RKO (cell line): ENCODE measurements around the gene PCLO.
"Not testable (repeated sequence)": the region's sequence is repeated elsewhere in the genome, so short reads cannot be mapped to it uniquely, and the experiment has no call there.

Source experiments
- DNase-seq: peaks from one replicate; pipeline ENCODE4 v3.0.0-alpha.2; 2016; ENCODE audit warnings: low spot score

Gene PCLO

DNA sequence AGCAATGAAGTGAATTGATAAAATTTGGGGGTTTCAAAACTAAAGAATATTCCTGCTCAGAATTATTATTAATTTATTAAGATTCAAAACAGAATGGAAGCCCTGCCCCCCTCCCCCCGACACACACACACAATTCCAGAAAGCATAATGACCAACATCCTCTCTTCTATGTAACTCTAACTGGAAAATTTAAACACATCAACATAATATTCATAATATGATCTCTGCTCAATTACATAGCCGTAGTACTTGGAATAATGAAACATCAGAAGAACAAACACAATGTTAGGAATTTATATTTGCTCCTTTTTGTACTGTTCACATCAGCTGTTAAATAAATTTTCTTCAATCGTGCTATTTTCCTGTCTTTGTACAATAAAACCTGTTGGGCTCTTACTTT, 20.8 kb downstream of the PCLO start:
- DNase-seq, result no peak

DNA sequence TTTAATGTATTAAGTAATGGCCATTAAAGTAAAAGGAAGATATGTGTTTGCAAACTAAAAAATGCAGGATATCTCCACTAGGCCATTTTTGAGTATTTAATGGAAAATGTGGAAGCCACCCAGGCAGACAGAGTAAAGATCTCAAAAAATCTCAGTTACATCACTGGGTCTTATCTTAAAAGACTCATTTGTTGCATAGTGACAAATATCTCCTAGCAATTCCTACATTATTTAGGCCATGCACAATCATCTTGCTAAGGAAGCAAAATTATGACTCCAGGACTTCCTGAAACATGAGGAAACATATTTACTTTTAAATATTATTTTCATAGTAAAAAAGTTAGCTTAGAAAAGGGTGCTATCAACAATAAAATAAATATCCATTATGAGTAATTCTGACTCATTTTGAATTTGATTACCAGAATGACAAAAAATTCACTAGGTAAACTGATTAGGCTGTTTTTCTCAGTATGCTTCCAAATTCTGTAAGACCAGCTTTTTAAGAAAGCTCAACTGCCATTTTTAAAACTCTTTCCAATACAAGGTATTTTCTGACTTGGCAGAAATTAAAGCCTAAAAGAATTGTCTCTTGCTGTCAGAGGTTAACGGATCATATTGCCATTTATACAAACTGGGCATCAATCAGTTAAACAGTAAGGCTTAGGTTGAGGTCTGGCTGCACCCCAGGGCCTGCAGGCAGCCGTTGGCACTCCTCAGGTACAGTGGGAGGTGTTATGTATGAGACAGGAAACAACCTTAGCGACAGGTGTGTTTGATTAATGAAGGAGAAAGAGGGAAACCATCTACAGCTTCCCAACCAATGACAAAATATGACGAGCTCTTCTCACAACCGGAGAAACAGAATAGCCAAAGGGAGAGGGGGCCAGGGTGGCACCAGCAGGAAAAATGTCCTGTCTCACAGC, 31.8 kb downstream of the PCLO start:
- DNase-seq, result no peak

DNA sequence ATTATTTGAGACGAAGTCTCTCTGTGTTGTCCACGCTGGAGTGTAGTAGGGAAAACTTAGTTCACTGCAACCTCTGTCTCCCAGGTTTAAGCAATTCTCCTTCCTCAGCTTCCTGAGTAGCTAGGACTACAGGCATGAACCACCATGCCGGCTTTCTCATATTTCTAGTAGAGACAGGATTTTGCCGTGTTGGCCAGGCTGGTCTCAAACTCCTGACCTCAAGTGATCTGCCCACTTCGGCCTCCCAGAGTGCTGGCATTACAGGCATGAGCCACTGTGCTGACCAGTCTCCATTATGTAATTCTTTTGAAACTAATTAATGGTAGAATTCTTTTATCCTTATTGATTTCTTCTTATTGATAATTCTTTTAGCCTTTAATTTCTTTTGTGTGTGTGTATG, 32.5 kb downstream of the PCLO start:
- DNase-seq, result no peak

DNA sequence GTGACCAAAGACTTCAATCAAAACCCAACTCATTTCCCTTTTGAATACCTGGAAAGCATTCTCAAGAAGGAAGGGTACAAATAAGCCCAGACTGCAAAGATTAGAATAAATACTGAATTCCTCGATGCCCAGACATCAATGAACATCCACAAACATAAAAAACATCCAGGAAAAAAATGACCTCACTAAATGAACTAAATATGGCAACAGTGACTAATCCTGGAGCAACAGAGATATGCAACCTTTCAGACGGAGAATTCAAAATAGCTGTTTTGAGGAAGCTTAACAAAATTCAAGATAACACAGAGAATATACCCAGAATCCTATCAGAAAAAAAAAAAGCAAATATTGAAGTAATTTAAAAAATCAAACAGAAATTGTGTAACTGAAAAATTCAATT, 43.2 kb downstream of the PCLO start:
- DNase-seq, result no peak

DNA sequence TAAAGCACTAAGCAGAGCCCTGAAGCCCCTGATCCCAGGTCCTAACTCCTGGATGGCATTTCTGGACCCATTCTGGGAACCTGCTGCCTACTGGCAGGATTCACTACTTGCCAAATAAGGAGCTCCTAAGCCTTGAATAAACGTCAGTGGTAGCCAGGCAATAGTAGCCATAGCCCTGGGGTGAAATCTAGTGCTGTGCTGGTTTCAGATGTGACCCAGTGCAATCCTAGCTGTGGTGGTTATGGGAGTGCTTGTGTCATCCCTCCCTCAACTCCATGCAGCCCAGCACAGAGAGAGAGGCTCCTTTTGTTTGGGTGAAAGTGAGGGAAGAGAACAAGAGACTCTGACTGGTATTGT, 43.7 kb downstream of the PCLO start:
- DNase-seq, result no peak

DNA sequence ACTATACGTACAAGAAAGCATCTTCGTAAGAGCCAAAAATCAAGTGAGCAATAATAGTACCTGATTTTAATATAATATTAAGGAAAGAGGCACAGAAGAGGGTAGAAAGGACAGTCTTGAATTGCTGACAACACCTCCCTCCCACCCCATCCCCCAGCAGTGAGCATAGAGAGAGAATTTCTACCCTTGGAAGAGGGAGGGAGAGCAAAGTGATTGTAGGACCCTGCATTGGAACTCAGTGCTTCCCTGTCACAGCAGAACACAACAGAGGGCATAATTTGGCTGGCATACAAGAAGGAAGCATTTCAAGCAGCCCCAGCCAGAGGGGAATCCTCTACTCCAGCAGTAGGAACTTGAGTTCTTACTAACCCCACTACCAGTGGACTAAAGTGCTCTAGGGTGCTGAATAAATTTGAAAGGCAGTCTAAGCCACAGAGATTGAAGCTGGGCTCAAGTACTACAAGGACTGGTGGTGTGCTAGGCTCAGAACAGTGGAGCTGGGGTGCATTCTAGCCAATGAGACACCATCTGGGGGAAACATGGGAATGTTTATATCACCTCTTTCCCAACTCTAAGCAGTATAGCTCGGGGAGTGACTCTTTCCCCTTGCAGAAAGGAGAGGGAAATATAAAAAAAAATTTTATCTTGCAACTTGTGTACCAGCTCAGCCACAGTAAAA, 44.2 kb downstream of the PCLO start:
- no peak for DNase-seq

DNA sequence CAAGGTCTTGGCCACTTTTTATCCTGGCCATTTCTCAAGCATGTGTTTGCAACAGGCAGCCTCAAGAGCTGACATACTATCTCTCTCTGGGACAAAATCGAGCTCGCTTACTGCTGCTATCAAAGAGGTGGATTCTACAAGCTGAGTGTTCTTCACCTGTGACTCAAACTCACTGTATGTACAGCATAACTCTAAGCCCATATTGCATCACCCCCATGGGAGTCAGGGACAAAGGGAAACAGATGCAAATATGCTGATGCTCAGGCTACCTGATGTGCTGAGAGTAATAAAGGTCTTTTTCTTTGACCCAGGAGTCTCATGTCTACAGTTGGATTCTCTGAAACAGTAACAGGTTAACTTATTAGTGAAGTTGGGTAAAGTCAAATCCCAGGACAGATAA, 45.2 kb downstream of the PCLO start:
- peak; percentile 4 for DNase-seq

DNA sequence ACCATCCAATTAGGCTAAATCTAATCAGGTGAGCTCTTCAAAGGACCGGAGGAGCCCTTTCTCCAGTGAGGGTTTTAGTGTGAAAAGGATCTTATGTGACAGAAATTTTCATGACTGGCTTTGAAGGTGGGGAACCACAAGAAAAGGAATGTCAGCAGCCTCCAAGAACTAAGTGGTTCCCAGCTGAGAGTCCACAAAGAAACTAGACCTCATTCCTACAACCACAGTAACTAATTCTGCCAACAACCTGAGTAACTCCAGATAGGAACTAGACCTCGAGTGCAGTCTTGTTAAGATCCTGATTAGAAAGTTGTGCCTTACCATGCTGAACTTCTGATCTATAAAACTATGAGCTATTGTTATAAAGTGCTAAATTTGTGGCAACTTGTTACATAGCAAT, 51.3 kb downstream of the PCLO start:
- no peak for DNase-seq

DNA sequence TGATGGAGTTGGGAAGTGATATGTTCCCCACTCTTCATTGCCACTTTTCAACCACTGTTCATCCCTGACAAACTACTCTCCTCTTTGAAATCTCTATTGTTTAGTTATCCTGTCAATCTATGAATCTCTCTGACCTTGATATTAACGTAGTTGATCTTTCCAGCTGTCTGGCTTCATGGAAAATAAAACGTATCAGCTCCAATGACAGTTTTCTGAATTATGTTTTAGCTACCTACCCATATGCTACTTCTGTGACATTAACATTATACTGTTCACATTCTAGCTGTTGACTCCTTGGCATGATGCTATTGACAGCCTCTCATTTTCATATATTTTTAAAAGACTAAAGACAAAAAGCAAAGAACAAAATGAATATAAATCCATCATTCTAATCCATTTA, 53.3 kb downstream of the PCLO start:
- DNase-seq, result no peak

DNA sequence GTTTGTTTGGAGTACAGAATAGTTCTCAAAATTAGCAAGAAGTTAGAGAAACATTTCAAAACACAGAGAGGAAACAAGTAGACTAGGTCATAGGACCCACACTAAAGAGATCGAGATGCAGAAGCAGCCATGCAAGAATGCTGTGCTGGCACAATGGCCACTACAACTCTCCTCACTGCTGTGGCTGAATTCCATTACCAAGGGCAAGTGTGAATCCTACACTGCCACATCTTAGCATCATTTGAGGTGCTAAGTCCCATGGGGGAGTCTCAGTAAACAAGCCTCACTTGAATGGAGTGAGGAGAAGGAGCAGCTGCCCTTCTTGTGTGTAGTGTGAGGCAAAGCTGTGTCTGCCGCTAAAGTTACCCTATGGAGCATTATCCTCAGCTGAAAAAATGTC, 56.7 kb downstream of the PCLO start:
- DNase-seq, result no peak

DNA sequence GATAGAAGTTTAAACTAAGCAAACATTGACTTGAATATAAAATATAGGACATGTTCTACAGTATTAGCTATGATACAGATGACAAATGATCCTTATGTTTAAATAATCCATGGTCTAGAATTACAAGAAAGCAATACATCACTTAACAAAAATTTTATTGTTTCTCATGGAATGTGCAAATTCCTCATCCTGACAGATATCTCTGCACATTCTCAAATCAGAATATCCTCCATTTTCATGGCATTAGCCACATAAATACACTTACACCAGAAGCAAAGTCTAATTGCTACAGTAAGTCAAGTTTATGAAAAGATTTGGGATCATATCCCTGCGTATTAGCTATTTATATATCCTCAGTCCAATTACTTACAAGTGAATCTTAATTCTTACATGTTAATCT, 57.6 kb downstream of the PCLO start:
- DNase-seq, result no peak

DNA sequence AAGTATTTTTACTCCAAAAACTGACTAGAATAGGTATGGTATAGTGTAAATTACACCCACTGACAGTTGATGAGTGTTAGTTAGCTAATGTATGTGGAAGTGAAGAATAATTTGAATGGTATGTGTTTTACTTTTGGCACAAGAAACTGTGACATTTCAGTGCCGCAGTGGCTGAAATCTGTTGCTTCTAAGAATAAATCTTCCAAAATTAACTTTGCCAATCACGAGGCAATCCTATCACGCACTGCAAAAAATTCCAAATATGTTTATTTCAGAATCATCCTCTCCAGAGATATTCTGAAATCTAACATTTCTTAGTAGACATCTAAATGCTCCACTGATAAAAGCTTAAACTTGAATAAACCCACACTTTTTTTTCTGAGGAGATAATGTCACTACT, 61.2 kb downstream of the PCLO start:
- DNase-seq, result no peak

DNA sequence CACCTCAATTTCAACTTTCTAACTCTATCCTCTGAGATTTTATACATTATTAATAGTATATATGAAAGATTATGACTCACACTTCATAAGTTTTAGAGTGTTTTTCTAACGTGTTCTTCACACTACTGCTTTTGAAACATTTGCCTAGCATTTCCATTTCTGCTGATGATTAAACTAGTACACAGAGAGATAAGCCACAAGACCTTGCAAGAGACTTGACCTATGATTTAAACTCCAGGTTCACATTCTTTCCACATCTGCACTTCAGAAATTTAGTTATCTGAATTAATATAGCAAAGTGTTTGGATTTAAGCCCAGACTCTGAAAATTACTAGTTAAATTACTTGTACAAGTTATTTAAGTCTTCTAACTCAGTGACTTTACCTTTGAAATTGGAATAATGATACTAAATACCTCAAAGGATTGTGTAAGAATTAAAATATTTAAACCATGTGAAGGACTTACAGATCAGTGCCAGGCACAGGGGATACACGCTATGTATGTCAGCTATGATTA, 66.6 kb downstream of the PCLO start:
- DNase-seq, result no peak

DNA sequence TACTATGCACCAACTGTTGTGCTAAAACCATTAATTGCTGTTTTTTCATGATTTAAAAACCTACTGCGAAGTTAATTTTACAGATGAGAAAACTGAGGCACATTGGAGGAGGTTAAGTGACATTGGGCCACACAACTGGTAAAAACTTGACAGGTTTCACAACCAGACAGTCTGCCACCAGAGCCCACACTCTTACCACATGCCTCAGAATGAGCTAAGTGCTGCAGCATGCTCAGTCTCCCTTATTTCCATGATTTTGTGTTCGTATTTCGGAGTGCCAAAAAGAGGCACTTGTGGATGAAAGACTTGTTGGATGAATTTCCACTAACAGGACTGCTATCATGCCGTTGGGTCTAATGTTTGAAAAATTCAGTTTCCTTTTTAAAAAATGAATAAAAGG, 77.4 kb downstream of the PCLO start:
- no peak for DNase-seq

DNA sequence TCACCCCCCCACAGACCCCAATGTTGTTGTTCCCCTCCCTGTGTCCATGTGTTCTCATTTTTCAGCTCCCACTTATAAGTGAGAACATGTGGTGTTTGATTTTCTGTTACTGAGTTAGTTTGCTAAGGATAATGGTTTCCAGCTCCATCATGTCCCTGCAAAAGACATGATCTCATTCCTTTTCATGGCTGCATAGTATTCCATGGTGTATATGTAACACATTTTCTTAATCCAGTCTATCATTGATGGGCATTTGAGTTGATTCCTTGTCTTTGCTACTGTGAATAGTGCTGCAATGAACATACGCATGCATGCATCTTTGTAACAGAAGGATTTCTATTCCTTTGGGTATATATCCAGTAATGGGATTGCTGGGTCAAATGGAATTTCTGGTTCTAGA, 82.8 kb downstream of the PCLO start:
- not testable (repeated sequence) for DNase-seq

DNA sequence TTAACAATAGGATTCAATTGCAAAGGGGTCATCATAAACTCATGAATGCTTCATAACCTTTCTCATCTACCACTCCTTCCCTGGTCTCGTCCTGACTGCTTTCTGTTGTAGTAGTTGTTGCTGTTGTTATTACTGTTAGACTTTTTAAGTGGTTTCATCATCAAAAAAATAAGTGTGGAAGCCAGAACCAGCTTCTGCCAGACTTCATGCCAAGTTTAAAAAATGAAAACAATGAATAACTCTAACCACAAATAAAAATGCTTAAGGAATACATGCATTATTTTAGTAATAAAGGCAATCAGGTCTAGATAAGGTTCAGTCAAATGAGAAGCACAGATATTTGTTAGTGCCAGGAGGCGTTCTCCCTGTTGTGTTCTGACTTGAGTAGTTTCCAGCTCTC, 85.4 kb downstream of the PCLO start:
- no peak for DNase-seq

DNA sequence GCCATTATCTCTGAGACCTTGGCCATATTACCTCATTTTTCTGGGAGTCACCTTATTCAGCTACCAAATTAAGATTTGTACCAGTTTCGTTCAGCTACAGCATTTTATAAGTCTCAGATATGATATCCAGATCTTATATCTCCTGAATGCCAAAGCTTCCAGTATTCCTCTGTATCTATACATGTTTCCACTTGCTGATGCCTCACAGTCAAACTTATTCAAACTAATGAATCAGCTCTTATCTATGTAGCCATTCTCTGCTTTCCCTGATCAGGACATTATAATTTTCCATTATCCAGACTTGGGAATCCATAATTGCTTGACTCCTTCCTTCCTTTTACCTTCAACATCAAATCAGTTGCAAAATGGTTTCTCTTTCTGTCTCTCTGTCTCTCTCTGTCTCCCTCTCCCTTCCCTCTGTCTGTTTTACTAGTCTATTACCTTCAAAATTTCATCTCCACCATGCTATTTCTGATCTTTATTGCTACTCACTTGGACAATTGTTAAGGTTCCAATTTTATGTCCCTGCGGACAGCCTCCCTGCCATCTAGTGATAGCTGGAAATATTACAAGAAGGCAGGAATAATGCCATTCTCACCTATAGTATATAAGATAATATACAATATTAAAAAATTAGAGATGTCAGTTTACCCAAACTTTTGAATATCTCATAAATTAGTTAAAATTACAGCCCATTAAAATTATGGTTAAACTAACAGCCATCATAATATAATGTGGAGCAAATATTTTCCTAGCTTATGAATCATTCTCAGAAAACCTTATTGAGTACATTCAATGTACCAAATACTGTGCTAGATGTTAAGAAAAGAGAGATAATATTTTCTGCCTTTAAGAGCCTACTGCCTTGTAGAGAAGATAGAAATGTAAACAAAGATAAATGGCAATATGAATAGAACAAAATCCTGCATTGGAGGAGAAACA, 89.8 kb downstream of the PCLO start:
- DNase-seq, result peak; percentile 27

DNA sequence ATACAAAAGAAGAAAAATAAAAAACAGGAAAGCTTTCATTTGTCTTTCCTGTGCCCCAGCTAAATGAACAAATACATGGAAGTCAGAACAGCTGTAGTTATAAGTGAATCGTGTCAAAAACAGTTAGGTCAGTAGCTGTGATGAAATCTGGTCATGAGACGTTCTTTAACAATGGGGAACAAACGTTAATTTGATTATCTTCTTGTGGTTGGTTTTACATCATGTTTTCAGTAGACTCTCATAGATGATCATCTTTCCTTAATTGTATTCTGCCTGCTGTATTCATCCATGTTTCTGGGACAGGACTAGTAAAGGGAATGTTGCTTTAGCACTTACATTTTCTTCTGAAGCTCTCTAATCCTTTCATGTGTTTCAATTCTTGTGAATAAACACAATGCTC, 97.0 kb downstream of the PCLO start:
- no peak for DNase-seq

DNA sequence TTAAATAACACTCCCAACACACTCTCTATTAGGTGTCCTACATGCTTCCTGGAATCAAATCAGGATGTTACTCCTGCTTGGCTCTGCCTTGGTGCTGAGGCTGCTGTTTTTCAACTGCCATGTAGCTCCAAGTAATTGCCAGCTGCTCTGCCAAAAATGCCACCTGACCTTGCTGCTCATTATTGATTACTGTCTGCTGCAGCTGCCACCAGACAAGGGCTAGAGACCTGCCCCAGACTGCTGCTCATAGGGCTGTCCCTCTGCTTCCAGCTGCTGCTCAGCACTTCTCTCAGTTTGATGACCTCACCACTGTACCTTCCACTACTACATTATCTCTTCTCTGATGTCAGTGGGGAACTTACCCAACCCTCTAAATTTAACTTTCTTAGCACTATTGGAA, 102.5 kb downstream of the PCLO start:
- no peak for DNase-seq

DNA sequence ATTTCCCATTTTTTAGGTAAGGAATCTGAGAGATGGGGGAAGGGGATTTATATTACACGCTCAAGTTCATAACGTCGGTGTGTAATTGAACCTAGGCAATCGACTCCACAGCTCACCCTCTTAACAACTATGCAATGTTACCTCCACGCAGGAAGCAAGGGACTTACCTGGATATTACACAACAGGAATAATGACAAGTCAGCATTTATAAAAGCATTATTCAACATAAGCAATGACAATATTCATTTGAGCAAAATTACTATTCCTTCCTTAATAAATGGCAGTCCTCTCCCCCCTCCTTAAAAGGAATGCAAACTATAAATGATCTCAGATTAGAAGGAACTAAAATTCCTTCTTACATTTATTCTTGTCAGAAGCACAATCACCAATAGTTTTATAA, 104.0 kb downstream of the PCLO start:
- DNase-seq, result no peak

DNA sequence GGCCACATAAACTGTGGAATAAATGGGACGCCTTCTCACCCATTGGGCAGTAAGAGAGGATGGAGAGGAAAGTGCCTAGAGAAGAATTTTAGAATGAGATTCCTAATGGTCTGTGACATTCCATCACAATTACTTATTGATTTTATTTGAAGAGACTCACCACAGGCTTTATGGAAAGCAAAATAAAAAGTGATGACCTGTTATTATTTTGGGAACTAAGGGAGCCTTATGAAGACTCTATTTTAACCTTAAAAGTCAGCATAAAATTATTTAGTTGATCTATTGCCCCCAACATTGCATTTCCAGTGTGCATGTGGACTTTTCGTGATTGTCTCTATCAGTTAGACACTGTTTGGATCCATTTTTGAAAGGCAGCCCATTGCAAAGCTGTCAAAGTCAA, 107.5 kb downstream of the PCLO start:
- no peak for DNase-seq

DNA sequence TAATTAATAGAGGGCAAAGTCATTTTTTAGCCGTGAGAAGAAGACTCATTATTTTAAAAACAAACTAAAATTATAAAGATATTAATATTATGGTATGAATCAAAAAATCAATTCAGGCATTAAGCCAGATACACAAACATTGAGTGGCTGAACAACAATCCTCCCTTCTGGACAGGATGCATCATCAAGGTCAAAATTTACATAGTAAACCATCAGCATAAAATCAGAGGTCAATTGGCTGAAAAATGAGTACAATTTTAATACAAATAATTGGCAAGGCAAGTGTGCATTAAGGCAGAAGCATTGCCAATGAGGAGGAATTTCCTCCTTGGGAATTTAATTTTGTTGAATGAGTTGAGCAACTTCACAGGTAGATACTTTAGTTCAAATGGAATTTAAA, 108.2 kb downstream of the PCLO start:
- no peak for DNase-seq
